ENCODE results near the gene ARHGEF4. TPM values are rescaled to one million over a fixed set of nuclear protein-coding genes. Genes with fewer than 3 reads are reported as not detected.

Gene ARHGEF4
- total RNA-seq, 1 experiment from 2014 or later, result 21.8 TPM

- TF ChIP-seq ATF2 (CRISPR knock-in tag; IDR thresholded peaks at IDR 0.05; ENCODE audit: borderline replicate concordance, low read depth) (no peak), HMGXB4 (CRISPR knock-in tag; IDR thresholded peaks at IDR 0.05) (no peak), ZBTB21 (CRISPR knock-in tag; IDR thresholded peaks at IDR 0.05; ENCODE audit: borderline replicate concordance) (no peak), PRRX2 (CRISPR knock-in tag; IDR thresholded peaks at IDR 0.05) (no peak), ZNF396 (CRISPR knock-in tag; IDR thresholded peaks at IDR 0.05; ENCODE audit: borderline replicate concordance) (no peak), AFF4 (CRISPR knock-in tag; IDR thresholded peaks at IDR 0.05; ENCODE audit: borderline replicate concordance) (no peak), TEAD4 (CRISPR knock-in tag; IDR thresholded peaks at IDR 0.05) (no peak), ZNF416 (CRISPR knock-in tag; IDR thresholded peaks at IDR 0.05) (no peak), E2F4 (CRISPR knock-in tag; IDR thresholded peaks at IDR 0.05; ENCODE audit: borderline replicate concordance, low read depth) (no peak)
Observed at GRCh38 chr2:130825231-130825965, 11.3 kb upstream of the ARHGEF4 start (continued).

DNA sequence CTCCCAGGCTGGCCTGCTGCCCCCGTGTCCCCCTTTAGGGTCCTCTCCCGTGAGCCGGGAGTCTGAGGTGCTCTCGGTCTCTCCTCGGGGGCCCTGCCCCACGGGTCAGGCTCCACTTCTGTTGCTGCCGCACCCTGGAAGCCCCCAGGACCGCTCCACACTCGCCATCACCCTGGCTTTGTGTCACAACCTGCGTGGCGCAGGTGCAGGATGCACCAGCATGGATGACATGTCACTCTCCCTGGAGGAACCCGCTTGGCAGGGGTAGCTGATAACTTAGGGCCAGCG lies 10.8 kb upstream of the ARHGEF4 start:
- Mint-ChIP-seq H3K4me3 (no peak overlapping the region), H3K36me3 (no peaks in the 10 kb centered on the region), H3K4me1 (peaks cover 9% of the 10 kb centered on the region), H3K27ac (no peak overlapping the region), H3K27me3 (ENCODE audit: low read depth) (no peaks in the 10 kb centered on the region; the same call in 1 of the 2 replicates), H3K9me3 (no peaks in the 10 kb centered on the region)
- ChIA-PET CTCF (interaction anchor here (1.0 kb wide), 1 partner anchor 28 kb away, joined by 3 read pairs; no protein-coding TSS in a partner anchor), POLR2A (no interaction called here)
- no peak for TF ChIP-seq USF2 (CRISPR knock-in tag; IDR thresholded peaks at IDR 0.05)
- DNase-seq (ENCODE audit: low spot score), result no peak
- ATAC-seq, result no peak

DNA sequence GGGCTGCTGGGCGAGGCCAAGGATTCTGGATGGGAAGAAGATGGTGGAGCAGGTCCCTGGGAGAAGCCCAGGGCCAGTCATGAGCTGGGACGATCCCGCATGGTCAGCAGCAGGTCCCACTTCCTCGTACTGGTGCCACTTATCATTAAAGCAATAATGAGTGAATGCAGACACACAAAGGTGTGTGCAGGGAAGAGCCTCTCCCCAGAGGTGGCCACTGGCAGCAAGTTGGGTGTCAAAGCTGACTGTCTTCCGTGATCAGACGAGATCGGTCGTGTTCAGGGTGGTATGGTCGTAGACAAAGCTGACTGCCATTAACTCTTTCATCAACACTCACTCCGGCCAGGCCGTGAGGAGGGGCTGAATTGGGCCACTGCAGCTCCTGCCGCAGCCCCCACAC lies 10.3 kb upstream of the ARHGEF4 start:
- ChIA-PET POLR2A (no interaction called here), CTCF (interaction anchor here (1.0 to 1.6 kb wide), 2 partner anchors 10 to 29 kb away, joined by 3 to 6 read pairs; partner anchors contain the start of gene ARHGEF4)
- H3K4me3 Mint-ChIP-seq, result no peak overlapping the region
- no peak for TF ChIP-seq MXD4 (CRISPR knock-in tag; IDR thresholded peaks at IDR 0.05; ENCODE audit: borderline replicate concordance)
- H3K27me3 Mint-ChIP-seq (ENCODE audit: low read depth), result no peaks in the 10 kb centered on the region; the same call in 1 of the 2 replicates
- no peaks in the 10 kb centered on the region for H3K9me3 Mint-ChIP-seq
- ATAC-seq, result no peak
- 0 out of 2 replicates have a peak overlapping the region, but pooled peaks have one; percentile 36 for H3K27ac Mint-ChIP-seq
- H3K4me1 Mint-ChIP-seq, result peaks cover 9% of the 10 kb centered on the region
- DNase-seq (ENCODE audit: low spot score), result no peak
- no peaks in the 10 kb centered on the region for H3K36me3 Mint-ChIP-seq
